ENCODE measurements around the gene NSG2. TPM values are rescaled to one million over a fixed set of nuclear protein-coding genes. Genes with fewer than 3 reads are reported as not detected.

Gene NSG2
- total RNA-seq, 2 donors from 2014 or later: not detected

DNA sequence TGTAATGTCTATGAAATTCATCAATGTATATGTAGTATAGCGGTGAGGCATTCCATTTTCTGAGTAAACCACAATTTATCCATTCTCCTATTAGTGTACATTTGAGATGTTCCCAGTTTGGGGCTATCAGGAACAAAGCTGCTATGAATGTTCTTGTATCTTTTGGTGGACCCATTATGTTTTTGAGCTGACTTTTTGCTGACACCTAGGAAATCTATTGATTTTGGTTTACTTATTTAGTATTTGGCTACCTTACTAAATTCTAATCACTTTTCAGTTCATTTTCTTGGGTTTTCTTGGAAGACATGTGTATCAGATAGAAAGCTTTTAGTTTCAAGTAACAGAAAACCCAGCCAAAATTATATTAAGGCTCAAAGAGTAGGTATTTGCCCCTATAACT lies 13.7 kb downstream of the NSG2 start:
- Histone ChIP-seq H3K27me3 (replicated peaks; ENCODE audit: insufficient read depth) (no peaks in the 10 kb centered on the region), H3K27ac (no peak overlapping the region), H3K36me3 (no peaks in the 10 kb centered on the region), H3K4me1 (ENCODE audit: control insufficient read depth in 1 of 2, low read depth in 2 of 2) (no peaks in the 10 kb centered on the region), H3K4me3 (no peak overlapping the region), H3K9me3 (no peaks in the 10 kb centered on the region)
- TF ChIP-seq, protein P1, sequence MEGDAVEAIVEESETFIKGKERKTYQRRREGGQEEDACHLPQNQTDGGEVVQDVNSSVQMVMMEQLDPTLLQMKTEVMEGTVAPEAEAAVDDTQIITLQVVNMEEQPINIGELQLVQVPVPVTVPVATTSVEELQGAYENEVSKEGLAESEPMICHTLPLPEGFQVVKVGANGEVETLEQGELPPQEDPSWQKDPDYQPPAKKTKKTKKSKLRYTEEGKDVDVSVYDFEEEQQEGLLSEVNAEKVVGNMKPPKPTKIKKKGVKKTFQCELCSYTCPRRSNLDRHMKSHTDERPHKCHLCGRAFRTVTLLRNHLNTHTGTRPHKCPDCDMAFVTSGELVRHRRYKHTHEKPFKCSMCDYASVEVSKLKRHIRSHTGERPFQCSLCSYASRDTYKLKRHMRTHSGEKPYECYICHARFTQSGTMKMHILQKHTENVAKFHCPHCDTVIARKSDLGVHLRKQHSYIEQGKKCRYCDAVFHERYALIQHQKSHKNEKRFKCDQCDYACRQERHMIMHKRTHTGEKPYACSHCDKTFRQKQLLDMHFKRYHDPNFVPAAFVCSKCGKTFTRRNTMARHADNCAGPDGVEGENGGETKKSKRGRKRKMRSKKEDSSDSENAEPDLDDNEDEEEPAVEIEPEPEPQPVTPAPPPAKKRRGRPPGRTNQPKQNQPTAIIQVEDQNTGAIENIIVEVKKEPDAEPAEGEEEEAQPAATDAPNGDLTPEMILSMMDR (IDR thresholded peaks at IDR 0.05): no peak
- ATAC-seq (ENCODE audit: insufficient number of reproducible peaks, low FRiP score, low read depth): no peak
- DNase-seq (ENCODE audit: low spot score): no peak

DNA sequence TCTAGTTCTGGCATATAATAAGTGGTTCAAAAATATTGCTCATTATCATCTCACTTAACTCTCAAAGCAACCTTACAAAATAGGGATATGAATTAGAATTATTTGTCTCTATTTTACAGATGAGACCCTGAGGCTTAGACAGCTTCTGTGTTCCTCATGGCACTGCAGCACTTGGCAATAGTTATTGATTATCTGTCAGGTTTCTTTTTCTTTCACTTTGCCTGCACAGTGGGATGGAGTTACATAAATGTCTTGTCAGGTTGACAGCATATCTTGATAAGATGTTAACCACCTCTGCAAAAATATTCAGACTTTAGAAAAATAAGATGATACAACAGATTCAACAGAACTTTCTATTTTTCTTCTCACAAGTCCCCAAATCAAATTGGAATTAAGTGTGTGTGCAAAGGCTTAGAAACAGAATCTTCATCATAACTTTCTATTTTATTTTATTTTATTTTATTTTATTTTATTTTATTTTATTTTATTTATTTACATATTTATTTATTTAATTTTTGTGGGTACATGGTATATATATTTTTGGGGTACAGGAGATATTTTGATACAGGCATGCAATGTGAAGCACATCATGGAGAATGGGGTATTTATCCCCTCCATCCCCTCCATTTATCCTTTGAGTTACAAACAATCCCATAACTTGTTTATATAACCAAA lies 17.7 kb downstream of the NSG2 start:
- Histone ChIP-seq H3K4me3 (no peak overlapping the region), H3K27ac (no peak overlapping the region), H3K9me3 (no peaks in the 10 kb centered on the region), H3K36me3 (no peaks in the 10 kb centered on the region), H3K27me3 (replicated peaks; ENCODE audit: insufficient read depth) (no peaks in the 10 kb centered on the region), H3K4me1 (ENCODE audit: control insufficient read depth in 1 of 2, low read depth in 2 of 2) (no peaks in the 10 kb centered on the region)
- ATAC-seq (ENCODE audit: insufficient number of reproducible peaks, low FRiP score, low read depth) (no peak), DNase-seq (ENCODE audit: low spot score) (no peak)
- TF ChIP-seq, protein P1 (IDR thresholded peaks at IDR 0.05): no peak

DNA sequence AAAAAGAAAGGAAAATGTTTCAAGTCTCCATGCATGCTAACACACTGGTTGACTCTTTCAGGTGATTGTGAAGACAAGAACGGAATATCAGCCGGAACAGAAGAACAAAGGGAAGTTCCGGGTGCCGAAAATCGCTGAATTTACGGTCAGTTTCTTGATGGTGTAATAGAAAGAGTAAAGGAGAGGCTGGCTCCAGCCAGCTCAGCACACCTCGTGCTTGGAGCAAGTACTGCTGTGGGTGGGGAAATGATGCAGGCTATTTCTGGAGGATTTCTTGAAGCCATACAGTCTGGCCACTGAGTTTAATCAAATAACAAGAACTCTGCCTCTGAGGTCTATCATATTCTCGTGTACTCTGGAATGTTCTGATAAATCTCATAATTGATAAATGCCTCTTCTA lies 18.7 kb downstream of the NSG2 start:
- no peaks in the 10 kb centered on the region for H3K27me3 ChIP-seq (replicated peaks; ENCODE audit: insufficient read depth)
- H3K4me1 ChIP-seq (ENCODE audit: control insufficient read depth in 1 of 2, low read depth in 2 of 2): no peaks in the 10 kb centered on the region
- no peak overlapping the region for H3K27ac ChIP-seq
- no peaks in the 10 kb centered on the region for H3K36me3 ChIP-seq
- H3K9me3 ChIP-seq: no peaks in the 10 kb centered on the region
- no peak for ATAC-seq (ENCODE audit: insufficient number of reproducible peaks, low FRiP score, low read depth)
- TF ChIP-seq, protein P1 (IDR thresholded peaks at IDR 0.05): no peak
- H3K4me3 ChIP-seq: no peak overlapping the region
- DNase-seq (ENCODE audit: low spot score): no peak

DNA sequence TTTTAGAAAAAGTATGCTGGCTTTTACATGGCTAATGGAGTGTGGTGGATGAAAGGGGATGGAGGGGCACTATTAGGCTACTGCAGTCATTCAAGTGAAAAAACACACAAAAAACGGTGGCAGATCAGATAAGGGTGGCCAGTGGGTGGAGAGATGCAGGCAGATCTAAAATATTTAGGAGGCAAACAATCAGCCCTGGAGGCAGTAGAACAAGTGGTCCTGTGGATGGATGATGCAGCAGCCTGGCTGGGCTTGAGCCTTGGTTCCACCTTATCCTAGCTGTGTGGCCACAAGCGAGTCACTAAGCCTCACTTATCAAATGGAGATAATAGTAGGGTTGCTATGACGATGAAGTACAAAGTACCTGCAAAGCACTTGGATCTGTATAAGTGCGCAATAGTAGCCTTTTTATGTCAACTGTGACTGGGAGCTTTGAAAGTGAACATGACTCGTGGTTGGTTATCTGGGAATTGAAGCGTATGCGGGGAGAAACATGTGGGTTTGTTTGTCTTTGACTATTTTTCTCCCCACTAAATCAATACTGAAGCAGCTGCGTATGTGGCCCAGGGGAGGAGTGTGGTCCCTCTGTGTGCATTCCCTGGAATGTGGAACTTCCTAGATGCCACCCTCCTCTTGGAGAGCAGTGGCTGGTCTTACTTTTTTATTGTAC lies 20.2 kb downstream of the NSG2 start:
- H3K4me1 ChIP-seq (ENCODE audit: control insufficient read depth in 1 of 2, low read depth in 2 of 2): no peaks in the 10 kb centered on the region
- H3K9me3 ChIP-seq: no peaks in the 10 kb centered on the region
- no peak overlapping the region for H3K4me3 ChIP-seq
- H3K27me3 ChIP-seq (replicated peaks; ENCODE audit: insufficient read depth): no peaks in the 10 kb centered on the region
- H3K36me3 ChIP-seq: no peaks in the 10 kb centered on the region
- ATAC-seq (ENCODE audit: insufficient number of reproducible peaks, low FRiP score, low read depth) (no peak), DNase-seq (ENCODE audit: low spot score) (no peak)
- TF ChIP-seq, protein P1 (IDR thresholded peaks at IDR 0.05): no peak
- H3K27ac ChIP-seq: no peak overlapping the region

DNA sequence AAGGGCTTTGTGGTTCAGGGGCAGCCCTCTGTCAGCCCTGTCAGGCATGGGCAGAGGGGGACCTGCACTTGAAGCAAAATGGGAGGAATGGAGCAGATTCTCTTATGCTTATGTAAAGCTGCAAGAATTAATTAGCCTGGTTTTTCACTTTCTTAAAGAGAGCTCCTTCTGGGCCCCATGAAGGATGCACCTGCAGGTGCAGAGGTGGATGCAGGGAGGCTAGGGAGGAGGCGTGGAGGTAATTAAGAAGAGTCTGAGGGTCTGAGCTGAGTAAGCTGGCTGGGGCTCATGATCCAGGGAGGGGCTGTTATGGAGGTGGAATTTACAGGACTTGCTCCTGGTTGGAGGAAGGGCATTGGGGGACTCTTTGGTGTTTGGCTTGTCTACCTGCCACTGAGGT lies 22.0 kb downstream of the NSG2 start:
- ATAC-seq (ENCODE audit: insufficient number of reproducible peaks, low FRiP score, low read depth): no peak
- TF ChIP-seq, protein P1 (IDR thresholded peaks at IDR 0.05): no peak
- H3K9me3 ChIP-seq: no peaks in the 10 kb centered on the region

More for the DNA sequence above, 22.0 kb downstream of the NSG2 start:
- no peak overlapping the region for H3K27ac ChIP-seq
- no peaks in the 10 kb centered on the region for H3K27me3 ChIP-seq (replicated peaks; ENCODE audit: insufficient read depth)
- DNase-seq (ENCODE audit: low spot score): no peak
- H3K36me3 ChIP-seq: no peaks in the 10 kb centered on the region
- H3K4me3 ChIP-seq: no peak overlapping the region
- no peaks in the 10 kb centered on the region for H3K4me1 ChIP-seq (ENCODE audit: control insufficient read depth in 1 of 2, low read depth in 2 of 2)

Data from thoracic aorta (tissue), 2 donors.